ENCODE measurements around the gene TTK. TPM values are rescaled to one million over a fixed set of nuclear protein-coding genes. Genes with fewer than 3 reads are reported as not detected.

Gene TTK
- total and polyA plus RNA-seq, 2 experiments from 2014 or later, result 50.7 to 79.6 TPM

DNA sequence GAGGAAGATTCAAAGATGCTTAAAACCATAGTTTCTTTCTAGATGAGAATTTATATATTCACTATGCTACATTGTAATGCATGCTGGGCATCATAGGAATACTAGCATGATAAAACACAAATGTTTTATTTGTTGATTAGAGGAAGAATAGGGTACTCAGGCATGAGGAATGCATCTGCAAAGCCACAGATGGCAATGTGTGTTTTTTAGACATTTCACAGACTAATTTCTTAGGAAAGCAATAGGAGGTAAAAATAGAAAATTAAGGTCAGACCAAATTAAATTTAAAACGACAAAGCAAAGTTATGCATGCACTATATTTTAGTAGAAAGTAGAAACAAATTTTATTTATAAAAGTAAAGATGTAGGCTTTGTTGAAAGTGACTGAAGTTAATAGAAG lies 2.1 kb downstream of the TTK start (continued):
- TF ChIP-seq, protein P1, sequence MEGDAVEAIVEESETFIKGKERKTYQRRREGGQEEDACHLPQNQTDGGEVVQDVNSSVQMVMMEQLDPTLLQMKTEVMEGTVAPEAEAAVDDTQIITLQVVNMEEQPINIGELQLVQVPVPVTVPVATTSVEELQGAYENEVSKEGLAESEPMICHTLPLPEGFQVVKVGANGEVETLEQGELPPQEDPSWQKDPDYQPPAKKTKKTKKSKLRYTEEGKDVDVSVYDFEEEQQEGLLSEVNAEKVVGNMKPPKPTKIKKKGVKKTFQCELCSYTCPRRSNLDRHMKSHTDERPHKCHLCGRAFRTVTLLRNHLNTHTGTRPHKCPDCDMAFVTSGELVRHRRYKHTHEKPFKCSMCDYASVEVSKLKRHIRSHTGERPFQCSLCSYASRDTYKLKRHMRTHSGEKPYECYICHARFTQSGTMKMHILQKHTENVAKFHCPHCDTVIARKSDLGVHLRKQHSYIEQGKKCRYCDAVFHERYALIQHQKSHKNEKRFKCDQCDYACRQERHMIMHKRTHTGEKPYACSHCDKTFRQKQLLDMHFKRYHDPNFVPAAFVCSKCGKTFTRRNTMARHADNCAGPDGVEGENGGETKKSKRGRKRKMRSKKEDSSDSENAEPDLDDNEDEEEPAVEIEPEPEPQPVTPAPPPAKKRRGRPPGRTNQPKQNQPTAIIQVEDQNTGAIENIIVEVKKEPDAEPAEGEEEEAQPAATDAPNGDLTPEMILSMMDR (conservative IDR thresholded peaks at IDR 0.05; ENCODE audit: low read depth in 2 of 2), result no peak

DNA sequence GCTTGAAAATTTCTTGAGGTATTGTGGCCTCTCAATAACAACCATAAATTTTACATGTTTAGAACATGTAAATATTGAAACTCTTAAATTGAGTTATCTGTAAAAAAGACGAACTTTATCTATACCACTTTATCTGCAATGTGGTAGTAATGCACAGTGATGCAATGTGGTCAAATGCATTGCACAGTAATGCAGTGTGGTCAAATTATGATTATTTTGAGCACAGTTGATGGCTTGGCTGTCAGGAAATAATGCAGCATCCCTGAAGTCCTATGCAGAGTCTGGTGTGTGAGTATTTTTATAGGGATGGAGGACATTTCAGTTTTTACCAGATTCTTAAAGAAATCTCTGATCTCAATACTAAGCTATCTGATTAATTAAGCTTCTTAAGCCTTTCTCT lies 5.1 kb downstream of the TTK start:
- no peak overlapping the region for H2AFZ ChIP-seq
- peaks cover 70% of the 10 kb centered on the region for H3K36me3 Mint-ChIP-seq (ENCODE audit: low read depth)
- H3K4me3 Mint-ChIP-seq, result no peak overlapping the region
- ATAC-seq (no peak), DNase-seq (ENCODE audit: low spot score) (no peak)
- no peaks in the 10 kb centered on the region for H3K27me3 Mint-ChIP-seq (ENCODE audit: insufficient read depth, low read depth, poor library complexity)
- no peaks in the 10 kb centered on the region for H3K9me2 ChIP-seq (ENCODE audit: insufficient read depth)
- no peaks in the 10 kb centered on the region; the same call in 1 of the 2 replicates for H4K20me1 ChIP-seq (replicated peaks; ENCODE audit: insufficient read depth)
- H3K36me3 ChIP-seq (ENCODE audit: insufficient read depth), result peaks cover 67% of the 10 kb centered on the region
- H3K4me3 ChIP-seq, result no peak overlapping the region
- H3K27ac ChIP-seq (ENCODE audit: low read depth), result no peak overlapping the region
- H3K27me3 ChIP-seq (ENCODE audit: insufficient read depth), result no peaks in the 10 kb centered on the region
- peaks cover 10% of the 10 kb centered on the region; the same call in 2 of the 3 replicates for H3K4me1 Mint-ChIP-seq
- H3K4me1 ChIP-seq (ENCODE audit: insufficient read depth), result peaks cover 9% of the 10 kb centered on the region; the same call in 1 of the 2 replicates
- H3K27ac Mint-ChIP-seq, result no peak overlapping the region
- no peak overlapping the region for H3K4me2 ChIP-seq
- H3F3A ChIP-seq (replicated peaks; ENCODE audit: low read depth), result no peaks in the 10 kb centered on the region
- no peaks in the 10 kb centered on the region for H3K9me3 Mint-ChIP-seq
- H3K79me2 ChIP-seq (replicated peaks; ENCODE audit: insufficient read depth), result peaks cover 35% of the 10 kb centered on the region
- TF ChIP-seq JUNB (IDR thresholded peaks at IDR 0.05; ENCODE audit: unreplicated experiment) (no peak), NANOG (IDR thresholded peaks at IDR 0.05; ENCODE audit: borderline replicate concordance) (no peak), STAT1 (IDR thresholded peaks at IDR 0.05; ENCODE audit: unreplicated experiment) (no peak), ZNF331 (CRISPR knock-in tag; IDR thresholded peaks at IDR 0.05; ENCODE audit: low read depth) (no peak), CREB1 (CRISPR knock-in tag; IDR thresholded peaks at IDR 0.05; ENCODE audit: low read depth) (no peak), POLR2AphosphoS5 (IDR thresholded peaks at IDR 0.05; ENCODE audit: low read depth) (no peak), EZH2 (IDR thresholded peaks at IDR 0.05; ENCODE audit: low read depth, unreplicated experiment) (no peak), ZNF114 (CRISPR knock-in tag; IDR thresholded peaks at IDR 0.05) (no peak), EZH2phosphoT487 (IDR thresholded peaks at IDR 0.05; ENCODE audit: unreplicated experiment) (no peak)
- TF ChIP-seq, protein P2, sequence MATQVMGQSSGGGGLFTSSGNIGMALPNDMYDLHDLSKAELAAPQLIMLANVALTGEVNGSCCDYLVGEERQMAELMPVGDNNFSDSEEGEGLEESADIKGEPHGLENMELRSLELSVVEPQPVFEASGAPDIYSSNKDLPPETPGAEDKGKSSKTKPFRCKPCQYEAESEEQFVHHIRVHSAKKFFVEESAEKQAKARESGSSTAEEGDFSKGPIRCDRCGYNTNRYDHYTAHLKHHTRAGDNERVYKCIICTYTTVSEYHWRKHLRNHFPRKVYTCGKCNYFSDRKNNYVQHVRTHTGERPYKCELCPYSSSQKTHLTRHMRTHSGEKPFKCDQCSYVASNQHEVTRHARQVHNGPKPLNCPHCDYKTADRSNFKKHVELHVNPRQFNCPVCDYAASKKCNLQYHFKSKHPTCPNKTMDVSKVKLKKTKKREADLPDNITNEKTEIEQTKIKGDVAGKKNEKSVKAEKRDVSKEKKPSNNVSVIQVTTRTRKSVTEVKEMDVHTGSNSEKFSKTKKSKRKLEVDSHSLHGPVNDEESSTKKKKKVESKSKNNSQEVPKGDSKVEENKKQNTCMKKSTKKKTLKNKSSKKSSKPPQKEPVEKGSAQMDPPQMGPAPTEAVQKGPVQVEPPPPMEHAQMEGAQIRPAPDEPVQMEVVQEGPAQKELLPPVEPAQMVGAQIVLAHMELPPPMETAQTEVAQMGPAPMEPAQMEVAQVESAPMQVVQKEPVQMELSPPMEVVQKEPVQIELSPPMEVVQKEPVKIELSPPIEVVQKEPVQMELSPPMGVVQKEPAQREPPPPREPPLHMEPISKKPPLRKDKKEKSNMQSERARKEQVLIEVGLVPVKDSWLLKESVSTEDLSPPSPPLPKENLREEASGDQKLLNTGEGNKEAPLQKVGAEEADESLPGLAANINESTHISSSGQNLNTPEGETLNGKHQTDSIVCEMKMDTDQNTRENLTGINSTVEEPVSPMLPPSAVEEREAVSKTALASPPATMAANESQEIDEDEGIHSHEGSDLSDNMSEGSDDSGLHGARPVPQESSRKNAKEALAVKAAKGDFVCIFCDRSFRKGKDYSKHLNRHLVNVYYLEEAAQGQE (IDR thresholded peaks at IDR 0.05; ENCODE audit: unreplicated experiment), result no peak
- TF ChIP-seq, protein P3, sequence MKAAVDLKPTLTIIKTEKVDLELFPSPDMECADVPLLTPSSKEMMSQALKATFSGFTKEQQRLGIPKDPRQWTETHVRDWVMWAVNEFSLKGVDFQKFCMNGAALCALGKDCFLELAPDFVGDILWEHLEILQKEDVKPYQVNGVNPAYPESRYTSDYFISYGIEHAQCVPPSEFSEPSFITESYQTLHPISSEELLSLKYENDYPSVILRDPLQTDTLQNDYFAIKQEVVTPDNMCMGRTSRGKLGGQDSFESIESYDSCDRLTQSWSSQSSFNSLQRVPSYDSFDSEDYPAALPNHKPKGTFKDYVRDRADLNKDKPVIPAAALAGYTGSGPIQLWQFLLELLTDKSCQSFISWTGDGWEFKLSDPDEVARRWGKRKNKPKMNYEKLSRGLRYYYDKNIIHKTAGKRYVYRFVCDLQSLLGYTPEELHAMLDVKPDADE (IDR thresholded peaks at IDR 0.05), result no peak
- TF ChIP-seq, protein P1 (conservative IDR thresholded peaks at IDR 0.05; ENCODE audit: low read depth in 2 of 2), result no peak
